ENCODE data around the gene RO60. TPM values are rescaled to one million over a fixed set of nuclear protein-coding genes. Genes with fewer than 3 reads are reported as not detected.

Gene RO60
- total and polyA plus RNA-seq, 2 of the 4 experiments (the other 2 are of a cell fraction), result 10.9 to 161 TPM

DNA sequence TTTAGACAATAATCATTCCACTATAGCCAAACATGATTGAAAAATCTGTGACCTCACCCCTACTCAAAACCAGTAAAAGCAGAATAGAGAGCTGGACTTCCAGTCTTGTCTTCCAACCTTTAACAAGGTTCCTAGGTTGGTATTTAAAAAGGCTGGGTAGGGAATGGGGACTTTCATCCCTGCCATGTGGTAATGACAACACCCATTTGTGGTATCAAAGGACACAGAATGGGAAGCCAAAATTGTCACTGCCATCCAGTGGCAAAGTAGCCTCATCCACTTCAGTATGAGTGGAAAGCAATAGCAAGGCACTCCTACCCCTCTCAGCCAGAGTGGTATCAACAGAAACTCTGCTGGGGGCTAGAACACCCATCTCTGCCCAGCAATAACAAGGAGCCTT, 34.2 kb upstream of the RO60 start:
- no peak for DNase-seq
- no peaks in the 10 kb centered on the region for H3K4me1 ChIP-seq (ENCODE audit: control insufficient read depth, insufficient read depth, low read length)
- peaks cover 5% of the 10 kb centered on the region for H3K36me3 ChIP-seq (ENCODE audit: control insufficient read depth, insufficient read depth, low read length)
- H2BK15ac ChIP-seq (ENCODE audit: low read depth, low read length), result no peak overlapping the region
- H3K9ac ChIP-seq (ENCODE audit: low read depth, low read length), result no peak overlapping the region
- no TSS peak for BruUV-seq (replicated peaks)
- no peak overlapping the region for H2BK20ac ChIP-seq (ENCODE audit: low read depth, low read length)
- H3K27me3 ChIP-seq (ENCODE audit: control insufficient read depth, insufficient read depth, low read length), result no peaks in the 10 kb centered on the region
- no peak overlapping the region for H2BK120ac ChIP-seq (ENCODE audit: low read depth, low read length)
- no peak overlapping the region for H3K4ac ChIP-seq (ENCODE audit: low read depth, low read length)
- no peak overlapping the region for H4K5ac ChIP-seq (ENCODE audit: low read depth, low read length)
- H4K8ac ChIP-seq (ENCODE audit: low read depth in 2 of 2, low read length in 2 of 2), result no peak overlapping the region
- H3K9me3 ChIP-seq (ENCODE audit: control insufficient read depth, insufficient read depth, low read length), result no peaks in the 10 kb centered on the region
- no peak overlapping the region for H2BK5ac ChIP-seq (ENCODE audit: low read depth, low read length, poor library complexity, severe bottlenecking)
- no peak overlapping the region for H3K4me2 ChIP-seq (ENCODE audit: low read depth, low read length)
- intact Hi-C loops (cut with micrococcal nuclease) (no loop called here), in situ Hi-C loops (cut with MboI; ENCODE audit: low sequenced_read_pairs) (no loop called here), dilution Hi-C loops (cut with HindIII; ENCODE audit: low sequenced_read_pairs, unreplicated experiment) (no loop called here)
- no peak overlapping the region for H4K91ac ChIP-seq (ENCODE audit: insufficient read depth, low read depth, low read length)
- no peaks in the 10 kb centered on the region; the same call in 1 of the 2 replicates for H3K9me1 ChIP-seq (ENCODE audit: insufficient read depth, low read length)
- no peak overlapping the region for H3K14ac ChIP-seq (replicated peaks; ENCODE audit: low read depth, low read length)
- CTCF ChIA-PET, result interaction anchor here (0.9 to 1.3 kb wide), 2 partner anchors 214 to 219 kb away, joined by 4 to 5 read pairs; no protein-coding TSS in a partner anchor
- no peak overlapping the region for H3K23ac ChIP-seq (ENCODE audit: low read depth, low read length)
- no peak overlapping the region for H2AK5ac ChIP-seq (ENCODE audit: low read depth, low read length)
- no peak for ATAC-seq (ENCODE audit: low read depth)
- H4K20me1 ChIP-seq (ENCODE audit: insufficient read depth, low read length), result no peaks in the 10 kb centered on the region
- H2AFZ ChIP-seq (replicated peaks; ENCODE audit: low read length, poor library complexity), result no peak overlapping the region
- H3K56ac ChIP-seq (ENCODE audit: extremely low read depth, insufficient read depth, low read length), result no peak overlapping the region
- H3K4me3 ChIP-seq (ENCODE audit: insufficient read depth, low read depth, low read length), result no peak overlapping the region
- H2AK9ac ChIP-seq (replicated peaks; ENCODE audit: low read depth, low read length, poor library complexity), result no peak overlapping the region
- POLR2A ChIA-PET (ENCODE audit: unreplicated experiment), result no interaction called here
- no peak overlapping the region for H3K18ac ChIP-seq (ENCODE audit: low read depth, low read length)
- peaks cover 5 to 9% of the 10 kb centered on the region in 2 experiments; a peak in 2 of 4 replicates for H3K79me1 ChIP-seq (ENCODE audit: low read depth in 1 of 2, low read length in 2 of 2)
- no peak overlapping the region for H3K27ac ChIP-seq (ENCODE audit: insufficient read depth, low read length)
- TF ChIP-seq, protein P1, sequence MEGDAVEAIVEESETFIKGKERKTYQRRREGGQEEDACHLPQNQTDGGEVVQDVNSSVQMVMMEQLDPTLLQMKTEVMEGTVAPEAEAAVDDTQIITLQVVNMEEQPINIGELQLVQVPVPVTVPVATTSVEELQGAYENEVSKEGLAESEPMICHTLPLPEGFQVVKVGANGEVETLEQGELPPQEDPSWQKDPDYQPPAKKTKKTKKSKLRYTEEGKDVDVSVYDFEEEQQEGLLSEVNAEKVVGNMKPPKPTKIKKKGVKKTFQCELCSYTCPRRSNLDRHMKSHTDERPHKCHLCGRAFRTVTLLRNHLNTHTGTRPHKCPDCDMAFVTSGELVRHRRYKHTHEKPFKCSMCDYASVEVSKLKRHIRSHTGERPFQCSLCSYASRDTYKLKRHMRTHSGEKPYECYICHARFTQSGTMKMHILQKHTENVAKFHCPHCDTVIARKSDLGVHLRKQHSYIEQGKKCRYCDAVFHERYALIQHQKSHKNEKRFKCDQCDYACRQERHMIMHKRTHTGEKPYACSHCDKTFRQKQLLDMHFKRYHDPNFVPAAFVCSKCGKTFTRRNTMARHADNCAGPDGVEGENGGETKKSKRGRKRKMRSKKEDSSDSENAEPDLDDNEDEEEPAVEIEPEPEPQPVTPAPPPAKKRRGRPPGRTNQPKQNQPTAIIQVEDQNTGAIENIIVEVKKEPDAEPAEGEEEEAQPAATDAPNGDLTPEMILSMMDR (conservative IDR thresholded peaks at IDR 0.05; ENCODE audit: low read depth, low read length), result no peak
- TF ChIP-seq CEBPB (IDR thresholded peaks at IDR 0.05; ENCODE audit: low read depth, low read length) (no peak), POLR2A (IDR thresholded peaks at IDR 0.05; ENCODE audit: low read depth, low read length) (no peak), BHLHE40 (IDR thresholded peaks at IDR 0.05; ENCODE audit: low read depth, low read length) (no peak), RAD21 (IDR thresholded peaks at IDR 0.05; ENCODE audit: low read length) (no peak), CHD1 (IDR thresholded peaks at IDR 0.05; ENCODE audit: low read depth, low read length) (no peak), MXI1 (IDR thresholded peaks at IDR 0.05; ENCODE audit: borderline replicate concordance, low read depth, low read length) (no peak), MAZ (IDR thresholded peaks at IDR 0.05; ENCODE audit: borderline replicate concordance, low read depth, low read length) (no peak), NFE2L2 (IDR thresholded peaks at IDR 0.05; ENCODE audit: low read depth, low read length) (no peak), FOS (IDR thresholded peaks at IDR 0.05; ENCODE audit: low read depth, low read length) (no peak), SMC3 (IDR thresholded peaks at IDR 0.05; ENCODE audit: low read depth, low read length) (no peak), USF2 (IDR thresholded peaks at IDR 0.05; ENCODE audit: low read depth, low read length) (no peak), RCOR1 (IDR thresholded peaks at IDR 0.05; ENCODE audit: insufficient replicate concordance, low read length) (no peak), MAFK (IDR thresholded peaks at IDR 0.05; ENCODE audit: low read depth, low read length) (no peak), RFX5 (IDR thresholded peaks at IDR 0.05; ENCODE audit: low read depth, low read length) (no peak)
- TF ChIP-seq, protein P2, sequence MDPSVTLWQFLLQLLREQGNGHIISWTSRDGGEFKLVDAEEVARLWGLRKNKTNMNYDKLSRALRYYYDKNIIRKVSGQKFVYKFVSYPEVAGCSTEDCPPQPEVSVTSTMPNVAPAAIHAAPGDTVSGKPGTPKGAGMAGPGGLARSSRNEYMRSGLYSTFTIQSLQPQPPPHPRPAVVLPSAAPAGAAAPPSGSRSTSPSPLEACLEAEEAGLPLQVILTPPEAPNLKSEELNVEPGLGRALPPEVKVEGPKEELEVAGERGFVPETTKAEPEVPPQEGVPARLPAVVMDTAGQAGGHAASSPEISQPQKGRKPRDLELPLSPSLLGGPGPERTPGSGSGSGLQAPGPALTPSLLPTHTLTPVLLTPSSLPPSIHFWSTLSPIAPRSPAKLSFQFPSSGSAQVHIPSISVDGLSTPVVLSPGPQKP (IDR thresholded peaks at IDR 0.05; ENCODE audit: borderline replicate concordance, low read depth, low read length), result no peak
